Measurements from ENCODE around the gene TMIGD1.

The TMIGD1 gene

GRCh38 chr17:30324723-30325122 lies 9.1 kb downstream of the TMIGD1 start:
- no peak for DNase-seq

GRCh38 chr17:30323895-30324319 lies 9.9 kb downstream of the TMIGD1 start:
- DNase-seq = peak; percentile 10

GRCh38 chr17:30323262-30323894 lies 10.5 kb downstream of the TMIGD1 start:
- peak; percentile 13 for DNase-seq

- DNase-seq = peak; percentile 72
Observed at GRCh38 chr17:30321314-30321713, 12.5 kb downstream of the TMIGD1 start.

GRCh38 chr17:30318155-30318554 lies 15.7 kb downstream of the TMIGD1 start:
- DNase-seq = peak; percentile 48

GRCh38 chr17:30316736-30317135 lies 17.1 kb downstream of the TMIGD1 start:
- no peak for DNase-seq

GRCh38 chr17:30315106-30315505 lies 18.8 kb downstream of the TMIGD1 start:
- no peak for DNase-seq

- no peak for DNase-seq
Observed at GRCh38 chr17:30314474-30314873, 19.4 kb downstream of the TMIGD1 start.

- DNase-seq = no peak
Observed at GRCh38 chr17:30312226-30312625, 21.6 kb downstream of the TMIGD1 start.

GRCh38 chr17:30310562-30310961 lies 23.3 kb downstream of the TMIGD1 start:
- no peak for DNase-seq

- no peak for DNase-seq
Observed at GRCh38 chr17:30309591-30309990, 24.3 kb downstream of the TMIGD1 start.

- no peak for DNase-seq
Observed at GRCh38 chr17:30308406-30308805, 25.5 kb downstream of the TMIGD1 start.

- DNase-seq = no peak
Observed at GRCh38 chr17:30304778-30305177, 29.1 kb downstream of the TMIGD1 start.

GRCh38 chr17:30302241-30302640 lies 31.6 kb downstream of the TMIGD1 start:
- DNase-seq = no peak

- no peak for DNase-seq
Observed at GRCh38 chr17:30300818-30301217, 33.0 kb downstream of the TMIGD1 start.

GRCh38 chr17:30299000-30299399 lies 34.9 kb downstream of the TMIGD1 start:
- no peak for DNase-seq

- DNase-seq = no peak
Observed at GRCh38 chr17:30297715-30298114, 36.1 kb downstream of the TMIGD1 start.

- DNase-seq = no peak
Observed at GRCh38 chr17:30296499-30297080, 37.3 kb downstream of the TMIGD1 start.

GRCh38 chr17:30292286-30292858 lies 41.5 kb downstream of the TMIGD1 start:
- DNase-seq = peak; percentile 49

GRCh38 chr17:30291543-30292285 lies 42.1 kb downstream of the TMIGD1 start, which contains the start of gene BLMH:
BLMH (minus strand) TSS chr17:30291944; CDS start chr17:30291819, 125 bp downstream.
- peak; percentile 84 for DNase-seq

GRCh38 chr17:30290696-30291542 lies 42.9 kb downstream of the TMIGD1 start:
- peak; percentile 23 for DNase-seq

GRCh38 chr17:30290077-30290476 lies 43.8 kb downstream of the TMIGD1 start:
- DNase-seq = no peak

GRCh38 chr17:30279156-30279555 lies 54.7 kb downstream of the TMIGD1 start:
- no peak for DNase-seq
